NCI-H2196 (cell line): Measurements from ENCODE around the gene LCNL1.

ENCODE experiments used
- DNase-seq: peaks from one replicate; lab custom pipeline; 2025; ENCODE audit not compliant: unreplicated experiment; lab: John Stamatoyannopoulos, UW

The LCNL1 gene

GRCh38 chr9:136982232-136983051, at the start of gene LCNL1:
LCNL1 (plus strand) TSS chr9:136982993; CDS start chr9:136983587, 594 bp downstream.
- DNase-seq, result no peak

GRCh38 chr9:136934277-136934676, 48.5 kb upstream of the LCNL1 start:
- no peak for DNase-seq

- DNase-seq, result no peak
These were observed 47.1 kb upstream of the LCNL1 start for GRCh38 chr9:136935651-136936050.

- DNase-seq, result no peak
These were observed 46.1 kb upstream of the LCNL1 start for GRCh38 chr9:136936645-136937170.

- DNase-seq, result no peak
These were observed 45.4 kb upstream of the LCNL1 start for GRCh38 chr9:136937186-136938001.

- DNase-seq, result no peak
These were observed 43.3 kb upstream of the LCNL1 start for GRCh38 chr9:136939431-136939995.

- DNase-seq, result no peak
These were observed 42.7 kb upstream of the LCNL1 start for GRCh38 chr9:136939996-136940525.

GRCh38 chr9:136940526-136941230, 42.1 kb upstream of the LCNL1 start:
- DNase-seq, result no peak

- DNase-seq, result no peak
These were observed 41.3 kb upstream of the LCNL1 start for GRCh38 chr9:136941231-136942111.

- no peak for DNase-seq
These were observed 40.5 kb upstream of the LCNL1 start for GRCh38 chr9:136942112-136942880.

- DNase-seq, result no peak
These were observed 39.9 kb upstream of the LCNL1 start for GRCh38 chr9:136942881-136943230.

- DNase-seq, result no peak
These were observed 39.2 kb upstream of the LCNL1 start for GRCh38 chr9:136943291-136944211.

- no peak for DNase-seq
These were observed 38.6 kb upstream of the LCNL1 start for GRCh38 chr9:136944212-136944518.

- peak; percentile 96 for DNase-seq
These were observed 38.1 kb upstream of the LCNL1 start, which contains the start of the genes C8G and FBXW5 for GRCh38 chr9:136944519-136945332. C8G (plus strand) TSS chr9:136945243; CDS start chr9:136945321, 78 bp downstream. FBXW5 (minus strand) TSS chr9:136944738; CDS start chr9:136944083, 655 bp downstream.

- no peak for DNase-seq
These were observed 37.2 kb upstream of the LCNL1 start for GRCh38 chr9:136945333-136946227.
